ENCODE results near the gene ZMIZ1. TPM values are rescaled to one million over a fixed set of nuclear protein-coding genes. Genes with fewer than 3 reads are reported as not detected.

The ZMIZ1 gene
- total RNA-seq, 1 experiment from 2014 or later = 27.5 TPM

DNA sequence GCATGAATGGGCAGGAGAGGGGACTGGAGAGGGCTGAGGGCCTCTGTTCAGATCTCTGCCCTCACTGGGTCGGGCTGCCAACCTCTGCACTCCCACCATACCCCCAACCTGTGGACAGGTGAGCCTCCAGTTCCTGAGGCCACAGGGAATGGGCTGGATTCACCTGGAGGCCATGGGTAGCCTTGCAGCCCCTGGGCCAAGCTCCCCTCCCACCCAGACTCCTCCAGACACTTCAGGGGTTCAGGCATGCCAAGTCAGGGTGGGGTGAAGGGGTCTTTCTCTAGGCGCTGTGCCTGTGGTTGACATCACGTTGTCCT is 80.5 kb downstream of the ZMIZ1 start:
- DNase-seq (ENCODE audit: low spot score) = no peak

DNA sequence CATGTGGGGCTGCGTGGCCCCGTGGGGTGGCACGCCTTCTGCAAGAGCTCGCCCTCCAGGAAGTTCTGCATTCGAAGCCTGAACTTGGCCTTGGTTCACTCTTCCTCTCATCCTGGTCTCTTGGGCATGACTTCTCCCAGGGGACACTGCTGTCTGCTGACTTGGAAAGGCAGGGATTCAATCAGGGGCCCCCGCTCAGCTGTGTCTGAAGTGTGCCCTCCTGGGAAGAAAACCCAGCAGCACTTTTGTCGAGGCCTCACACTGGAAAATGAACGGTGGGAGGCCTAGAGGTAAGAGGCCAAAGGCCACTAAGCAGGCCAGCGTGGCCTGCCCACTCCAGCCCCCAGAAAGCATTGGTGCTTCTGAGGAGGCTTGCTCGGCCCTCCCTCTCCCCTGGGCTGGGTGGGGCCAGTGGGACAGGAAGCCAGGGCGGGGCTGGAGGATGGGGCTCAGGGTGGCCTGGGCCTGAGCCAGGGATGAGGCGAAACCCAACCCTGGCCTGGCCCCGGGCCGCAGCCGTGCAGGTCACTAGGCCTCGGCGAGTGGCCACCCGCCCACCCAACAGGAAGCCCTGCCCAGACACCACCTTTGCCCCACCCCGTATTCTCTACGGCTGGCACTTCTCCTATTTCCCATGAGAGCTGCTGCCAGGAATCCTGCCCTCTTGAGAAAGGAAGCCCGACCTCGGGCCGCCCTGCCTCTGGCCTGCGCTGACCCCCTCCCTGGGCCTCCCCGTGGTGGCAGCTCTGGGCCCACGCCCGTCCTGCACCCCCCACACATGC is 81.1 kb downstream of the ZMIZ1 start:
- peak; percentile 92 for DNase-seq (ENCODE audit: low spot score)

GRCh38 chr10:79150444-79150754 is 81.6 kb downstream of the ZMIZ1 start:
- DNase-seq (ENCODE audit: low spot score) = no peak

DNA sequence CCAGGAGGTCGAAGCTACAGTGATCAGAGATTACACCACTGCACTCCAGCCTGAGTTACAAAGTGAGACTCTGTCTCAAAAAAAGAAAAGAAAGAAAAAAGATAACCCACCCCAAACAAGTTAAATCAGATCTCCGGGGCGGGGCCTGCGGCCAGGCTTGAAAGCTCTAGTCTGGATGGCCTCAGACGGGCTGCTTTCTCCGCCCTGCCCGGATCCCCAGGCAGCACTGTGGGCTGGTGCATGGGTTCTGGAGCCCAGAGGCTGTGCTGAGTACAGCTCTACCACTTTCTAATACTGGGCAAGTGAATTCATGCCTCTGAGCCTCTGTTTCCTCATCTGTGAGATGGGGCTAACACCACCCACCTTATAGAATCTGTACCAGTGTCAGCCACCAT is 83.7 kb downstream of the ZMIZ1 start:
- peak; percentile 17 for DNase-seq (ENCODE audit: low spot score)

- no peak for DNase-seq (ENCODE audit: low spot score)
Observed at GRCh38 chr10:79153745-79154144, 85.0 kb downstream of the ZMIZ1 start.

DNA sequence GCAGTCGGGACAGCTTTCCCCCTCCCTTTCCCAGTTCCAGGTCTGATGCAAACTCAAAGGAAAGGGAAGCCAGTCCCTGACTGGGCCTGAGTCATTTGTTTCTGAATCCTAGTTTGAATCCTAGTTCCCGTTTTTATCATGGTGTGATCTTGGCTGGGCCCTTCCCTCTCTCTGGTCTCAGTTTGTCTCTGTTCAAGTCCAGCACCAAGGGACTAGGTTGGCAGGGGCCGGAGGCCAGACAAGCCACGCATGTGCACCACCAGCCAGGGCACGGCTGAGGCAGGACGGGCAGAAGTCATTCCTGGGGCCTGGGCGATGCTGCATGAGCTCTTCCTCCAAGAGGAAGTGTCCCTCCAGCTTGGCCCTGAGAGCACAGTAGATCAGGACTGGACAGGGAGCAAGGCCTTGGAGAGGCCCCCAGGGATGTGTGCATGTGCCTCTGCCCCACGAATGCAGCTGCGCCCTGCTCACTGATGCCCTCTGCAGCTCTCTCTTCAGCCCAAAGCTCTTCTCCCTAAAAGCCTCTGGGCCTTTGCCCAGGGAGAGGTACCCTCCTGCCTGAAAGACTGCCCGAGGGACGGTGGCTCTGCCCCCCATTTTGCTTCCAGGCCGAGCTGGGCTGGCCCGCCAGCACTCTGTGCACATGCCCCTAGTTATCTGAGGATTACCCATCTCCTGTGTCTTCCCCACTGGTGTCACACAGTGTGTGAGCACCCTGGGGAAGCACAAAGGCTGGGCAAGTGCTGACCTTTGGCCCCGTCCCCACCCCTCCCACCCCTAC is 86.7 kb downstream of the ZMIZ1 start:
- DNase-seq (ENCODE audit: low spot score) = peak; percentile 28

DNA sequence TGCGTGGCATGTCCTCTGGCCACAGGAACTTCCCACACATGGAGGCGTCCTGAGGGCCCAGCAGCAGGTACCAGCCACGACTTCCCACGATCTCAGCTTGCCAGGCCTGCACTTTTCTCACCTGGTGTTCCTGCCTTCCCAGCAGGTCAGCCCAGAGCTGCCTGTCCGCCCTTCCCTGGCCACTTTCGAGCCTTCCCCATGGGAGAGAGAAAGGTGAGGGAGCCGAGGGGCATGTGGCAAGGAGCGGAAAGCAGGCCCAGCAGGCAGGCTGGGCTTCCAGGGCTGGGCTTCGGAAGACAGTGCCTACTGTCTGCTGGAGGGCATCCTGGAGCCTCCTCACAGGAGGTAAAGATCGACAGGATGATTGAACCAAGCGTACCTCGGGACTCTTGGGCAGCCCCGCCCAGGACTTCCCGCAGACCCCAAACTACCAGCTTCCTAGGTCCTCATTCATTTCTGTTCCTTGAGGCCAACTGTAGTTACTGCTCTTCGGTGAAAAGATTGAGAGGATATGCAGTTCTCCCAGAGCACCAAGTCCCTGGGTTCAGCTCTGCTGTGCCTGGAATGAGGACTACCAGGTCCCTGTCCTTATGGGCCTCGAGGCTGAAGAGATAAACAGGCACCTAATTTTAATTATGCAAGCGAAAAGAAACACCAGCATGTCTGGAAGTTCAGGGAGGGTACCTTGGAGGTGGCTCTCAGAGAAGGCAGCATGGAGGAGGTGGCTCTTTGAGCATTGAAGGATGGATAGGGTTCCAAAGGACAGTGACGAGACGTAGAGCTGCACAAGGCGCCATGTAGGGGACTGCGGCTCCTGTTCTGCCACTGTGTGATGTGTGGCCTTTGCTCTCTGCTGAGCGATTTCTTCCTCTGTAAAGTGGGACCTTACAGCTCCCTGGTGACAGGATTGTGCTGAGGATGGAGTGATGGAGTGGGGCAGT is 87.8 kb downstream of the ZMIZ1 start:
- no peak for DNase-seq (ENCODE audit: low spot score)

DNA sequence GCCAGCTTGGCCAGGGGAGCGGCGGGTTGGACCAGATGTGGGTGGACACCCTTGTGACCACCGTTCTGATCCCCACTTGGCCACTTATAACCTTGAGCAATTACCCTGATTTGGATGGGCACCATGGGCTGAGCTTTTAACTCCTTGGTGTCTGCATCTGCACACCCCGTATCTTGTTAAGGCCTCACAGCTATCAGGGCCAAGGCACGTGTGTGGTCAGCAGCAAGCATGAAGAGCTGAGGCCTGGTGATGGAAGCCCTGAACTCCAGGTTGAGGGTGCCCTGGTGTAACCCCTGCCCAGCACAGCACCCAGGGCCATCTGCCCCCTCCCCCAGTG is 89.2 kb downstream of the ZMIZ1 start:
- no peak for DNase-seq (ENCODE audit: low spot score)

DNA sequence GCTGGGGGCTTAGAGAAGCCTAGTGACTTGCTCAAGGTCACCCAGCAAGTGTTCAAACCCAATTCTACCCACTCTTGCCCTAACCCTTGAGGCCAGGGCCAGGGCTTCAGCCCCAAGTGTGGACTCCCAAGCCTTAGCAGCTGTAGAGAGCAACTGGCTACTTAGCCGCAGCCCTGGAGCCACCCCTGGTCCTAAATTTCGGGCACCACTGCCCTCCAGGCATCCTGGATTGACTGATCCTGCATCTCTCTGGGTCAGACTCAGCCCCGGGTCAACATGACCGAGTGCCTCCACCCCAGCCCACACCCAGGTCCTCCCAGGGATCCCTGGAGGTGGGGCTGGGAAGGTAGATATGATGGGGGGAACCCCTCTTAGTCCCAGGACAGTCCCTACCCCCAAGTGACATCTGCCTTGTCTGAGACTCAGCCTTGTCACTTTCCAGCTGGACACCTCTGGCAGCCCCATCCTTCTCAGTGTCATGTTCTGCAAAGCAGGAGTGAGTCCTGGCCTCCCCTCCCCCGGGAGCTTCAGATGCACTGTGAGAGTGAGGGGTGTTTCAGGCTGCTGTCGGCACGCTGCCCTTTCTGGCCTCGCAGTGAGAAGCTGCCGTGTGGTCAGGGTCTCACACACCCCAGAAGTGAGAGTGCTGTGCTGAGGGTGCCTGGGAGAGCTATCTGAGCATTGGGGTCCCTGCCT is 89.8 kb downstream of the ZMIZ1 start:
- DNase-seq (ENCODE audit: low spot score) = no peak

DNA sequence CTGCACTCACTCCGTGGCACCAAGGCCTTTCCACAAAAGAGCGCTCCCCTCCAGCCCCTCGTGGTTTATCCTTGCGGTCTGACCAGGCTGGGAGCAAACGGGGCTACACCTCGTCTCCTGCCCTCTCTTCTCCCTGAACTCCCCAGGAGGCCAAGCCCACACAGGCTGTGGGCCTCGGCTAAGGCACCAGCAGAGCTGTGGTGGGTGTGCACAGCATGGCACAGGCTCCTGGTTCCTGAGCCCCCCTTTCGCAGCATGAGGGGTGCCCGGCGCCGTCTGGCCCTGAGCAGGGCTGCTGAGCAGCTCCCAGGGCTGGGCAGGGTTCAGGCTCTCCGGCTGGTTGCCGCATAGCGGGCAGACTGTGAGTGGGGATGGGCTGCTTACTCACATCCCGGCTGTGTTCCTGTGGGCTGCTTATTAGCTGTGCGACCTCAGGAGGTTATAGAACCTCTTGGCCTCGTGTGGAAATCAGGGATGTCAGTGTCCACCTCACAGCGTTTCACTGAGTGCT is 90.4 kb downstream of the ZMIZ1 start:
- DNase-seq (ENCODE audit: low spot score) = no peak

GRCh38 chr10:79159785-79160184 is 91.0 kb downstream of the ZMIZ1 start:
- DNase-seq (ENCODE audit: low spot score) = no peak

GRCh38 chr10:79160191-79160590 is 91.4 kb downstream of the ZMIZ1 start:
- no peak for DNase-seq (ENCODE audit: low spot score)

- DNase-seq (ENCODE audit: low spot score) = no peak
Observed at GRCh38 chr10:79161557-79161956, 92.8 kb downstream of the ZMIZ1 start.

GRCh38 chr10:79162022-79162421 is 93.3 kb downstream of the ZMIZ1 start:
- DNase-seq (ENCODE audit: low spot score) = no peak

GRCh38 chr10:79162861-79163665 is 94.3 kb downstream of the ZMIZ1 start:
- DNase-seq (ENCODE audit: low spot score) = peak; percentile 29

DNA sequence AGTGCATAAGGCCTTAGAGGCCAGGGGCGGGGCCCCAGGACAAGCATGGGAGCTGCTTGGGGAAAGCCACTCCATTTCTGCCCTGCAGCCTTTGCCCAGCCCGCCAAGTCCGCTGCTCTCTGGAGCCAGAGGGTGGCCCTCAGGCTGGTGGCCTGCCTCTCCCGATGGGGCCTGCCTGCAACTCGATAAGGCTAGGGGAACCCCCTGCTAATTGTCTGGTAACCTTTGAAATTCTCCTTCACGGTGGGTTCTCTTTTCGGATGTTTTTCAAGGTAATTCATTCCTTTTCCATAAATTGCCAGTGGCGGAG is 94.9 kb downstream of the ZMIZ1 start:
- no peak for DNase-seq (ENCODE audit: low spot score)

- no peak for DNase-seq (ENCODE audit: low spot score)
Observed at GRCh38 chr10:79164075-79164474, 95.3 kb downstream of the ZMIZ1 start.

DNA sequence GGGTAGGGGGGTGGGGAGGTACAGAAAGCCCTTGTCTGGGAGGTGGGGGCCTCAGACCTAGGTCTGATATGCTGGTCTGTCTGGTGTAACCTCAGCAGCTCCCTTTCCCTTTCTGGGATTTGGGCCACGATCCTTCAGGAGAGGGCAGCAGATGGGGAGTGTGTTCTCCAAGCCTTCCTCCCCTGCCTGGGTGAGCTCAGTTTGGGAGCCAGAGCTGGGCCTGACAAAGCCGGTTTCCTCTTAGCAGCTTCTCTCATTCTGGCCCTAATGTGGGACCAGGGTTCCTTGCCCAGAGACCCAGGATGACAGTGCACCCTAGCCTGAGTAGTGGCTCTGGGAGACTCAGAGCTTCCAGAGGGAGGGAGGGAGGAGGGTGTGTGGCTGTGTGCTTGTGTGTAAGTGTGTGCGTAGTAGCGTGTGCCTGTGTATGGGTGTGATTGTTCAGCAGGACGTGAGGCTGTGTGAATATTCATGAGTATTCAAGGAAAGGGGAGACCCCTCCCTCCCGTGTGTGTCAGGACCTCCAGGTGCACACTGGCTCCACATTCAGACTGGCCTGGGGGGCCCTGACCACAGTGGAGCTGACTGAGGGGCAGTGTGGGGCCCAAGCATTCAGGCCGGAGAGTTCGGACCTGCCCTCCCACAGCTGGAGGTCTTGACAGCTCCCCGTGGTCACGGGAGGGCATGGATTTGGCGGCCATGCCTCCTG is 96.5 kb downstream of the ZMIZ1 start:
- no peak for DNase-seq (ENCODE audit: low spot score)

- no peak for DNase-seq (ENCODE audit: low spot score)
Observed at GRCh38 chr10:79166312-79166721, 97.6 kb downstream of the ZMIZ1 start.

DNA sequence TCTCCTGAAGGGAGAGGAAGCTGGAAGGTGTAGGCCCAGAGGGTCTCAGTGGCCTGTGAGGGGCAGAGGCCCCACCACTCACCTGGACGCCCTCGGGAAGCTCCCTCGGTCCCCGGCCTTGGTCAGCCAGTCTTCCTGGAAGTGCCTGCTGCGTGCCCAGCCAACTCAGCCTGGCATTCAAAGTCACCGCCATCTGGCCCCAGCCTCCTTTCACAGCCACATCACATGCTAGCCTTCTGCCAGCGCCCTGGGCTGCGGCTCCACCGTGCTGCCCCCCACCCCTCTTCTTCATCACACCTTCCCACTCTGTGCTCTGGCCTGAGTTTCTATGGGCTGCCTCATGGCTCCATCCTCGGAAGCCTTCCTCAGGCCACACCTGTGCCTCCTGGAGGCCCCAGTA is 98.0 kb downstream of the ZMIZ1 start:
- DNase-seq (ENCODE audit: low spot score) = no peak

All from HT-29 (cell line).